SK-N-SH (cell line): ENCODE data around the gene RNFT1.
"Not testable (repeated sequence)": the region's sequence is repeated elsewhere in the genome, so short reads cannot be mapped to it uniquely, and the experiment has no call there.

Source experiments
- CHD2 ChIP-seq: fragments of 150-350 bp; IDR thresholded peaks from 2 replicates; pipeline ENCODE4 v1.6.1; 2018; ENCODE audit warnings: low read length; ENCODE audit not compliant: partially characterized antibody
- EZH2phosphoT487 ChIP-seq: fragments of 200-600 bp; sonication (generic); IDR thresholded peaks from 2 replicates; pipeline ENCODE4 v1.6.1; 2017; ENCODE audit warnings: low read depth, mixed run types, mild to moderate bottlenecking, antibody characterized with exemption, moderate library complexity, borderline replicate concordance
- FOXM1 ChIP-seq: IDR thresholded peaks from 2 replicates; pipeline ENCODE4 v1.4.0; 2012; ENCODE audit warnings: low read depth, mild to moderate bottlenecking
- GABPA ChIP-seq: IDR thresholded peaks from 2 replicates; pipeline ENCODE4 v1.4.0; 2012; ENCODE audit warnings: low read depth, mild to moderate bottlenecking
- JUND ChIP-seq: IDR thresholded peaks from 2 replicates; pipeline ENCODE4 v1.4.0; 2012
- NRF1 ChIP-seq: IDR thresholded peaks from 2 replicates; pipeline ENCODE4 v1.6.1; 2012; ENCODE audit warnings: low read depth, mild to moderate bottlenecking, low read length
- RCOR1 ChIP-seq: fragments of 150-350 bp; IDR thresholded peaks from 2 replicates; pipeline ENCODE4 v1.6.1; 2017; ENCODE audit warnings: antibody characterized with exemption, low read length
- RFX5 ChIP-seq: IDR thresholded peaks from 2 replicates; pipeline ENCODE4 v1.6.1; 2012; ENCODE audit warnings: mild to moderate bottlenecking, improper control_type of control experiment, low read length
- SMC3 ChIP-seq: IDR thresholded peaks from 2 replicates; pipeline ENCODE4 v1.6.1; 2012; ENCODE audit warnings: low read depth, low read length, improper control_type of control experiment
- TAF1 ChIP-seq: IDR thresholded peaks from 2 replicates; pipeline ENCODE4 v1.6.1; 2012; ENCODE audit warnings: low read depth, mild to moderate bottlenecking, low read length, moderate library complexity, borderline replicate concordance
- TF ChIP-seq, protein P1 (sequence below): fragments of 200-600 bp; sonication (generic); IDR thresholded peaks from 2 replicates; pipeline ENCODE4 v1.6.1; 2017; ENCODE audit warnings: antibody characterized with exemption, mild to moderate bottlenecking, moderate library complexity
- TF ChIP-seq, protein P2 (sequence below): IDR thresholded peaks from 2 replicates; pipeline ENCODE4 v1.4.0; 2012; ENCODE audit warnings: low read depth
- TF ChIP-seq, protein P3 (sequence below): IDR thresholded peaks from 2 replicates; pipeline ENCODE4 v1.6.1; 2012; ENCODE audit warnings: mild to moderate bottlenecking, low read depth, low read length, moderate library complexity
- TF ChIP-seq, protein P4 (sequence below): IDR thresholded peaks from 2 replicates; pipeline ENCODE4; 2012

DNA sequence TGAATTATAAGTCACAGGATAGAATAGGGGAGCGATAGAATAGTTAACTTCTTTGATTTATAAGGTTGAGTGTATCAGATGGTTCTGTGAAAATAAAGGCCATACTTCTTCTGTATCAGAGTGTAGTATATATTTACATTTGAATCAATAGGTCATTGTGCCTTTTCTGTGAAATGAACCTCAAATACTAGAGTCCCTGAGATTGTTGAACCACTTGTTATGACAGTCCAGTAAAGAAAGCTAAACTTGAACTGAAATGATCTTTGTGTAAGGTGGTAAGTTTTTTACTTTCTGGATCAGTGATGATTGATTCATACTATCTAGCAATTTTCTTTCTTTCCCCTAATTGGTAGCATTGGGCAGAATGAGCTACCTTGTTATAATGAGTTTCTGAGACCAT lies 31.2 kb downstream of the RNFT1 start:
- TF ChIP-seq, protein P1, sequence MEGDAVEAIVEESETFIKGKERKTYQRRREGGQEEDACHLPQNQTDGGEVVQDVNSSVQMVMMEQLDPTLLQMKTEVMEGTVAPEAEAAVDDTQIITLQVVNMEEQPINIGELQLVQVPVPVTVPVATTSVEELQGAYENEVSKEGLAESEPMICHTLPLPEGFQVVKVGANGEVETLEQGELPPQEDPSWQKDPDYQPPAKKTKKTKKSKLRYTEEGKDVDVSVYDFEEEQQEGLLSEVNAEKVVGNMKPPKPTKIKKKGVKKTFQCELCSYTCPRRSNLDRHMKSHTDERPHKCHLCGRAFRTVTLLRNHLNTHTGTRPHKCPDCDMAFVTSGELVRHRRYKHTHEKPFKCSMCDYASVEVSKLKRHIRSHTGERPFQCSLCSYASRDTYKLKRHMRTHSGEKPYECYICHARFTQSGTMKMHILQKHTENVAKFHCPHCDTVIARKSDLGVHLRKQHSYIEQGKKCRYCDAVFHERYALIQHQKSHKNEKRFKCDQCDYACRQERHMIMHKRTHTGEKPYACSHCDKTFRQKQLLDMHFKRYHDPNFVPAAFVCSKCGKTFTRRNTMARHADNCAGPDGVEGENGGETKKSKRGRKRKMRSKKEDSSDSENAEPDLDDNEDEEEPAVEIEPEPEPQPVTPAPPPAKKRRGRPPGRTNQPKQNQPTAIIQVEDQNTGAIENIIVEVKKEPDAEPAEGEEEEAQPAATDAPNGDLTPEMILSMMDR, result not testable (repeated sequence)
- not testable (repeated sequence) for TF ChIP-seq RFX5, CHD2, JUND, SMC3, GABPA, RCOR1, TAF1, NRF1, FOXM1, EZH2phosphoT487
- TF ChIP-seq, protein P2, sequence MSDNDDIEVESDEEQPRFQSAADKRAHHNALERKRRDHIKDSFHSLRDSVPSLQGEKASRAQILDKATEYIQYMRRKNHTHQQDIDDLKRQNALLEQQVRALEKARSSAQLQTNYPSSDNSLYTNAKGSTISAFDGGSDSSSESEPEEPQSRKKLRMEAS, result not testable (repeated sequence)
- TF ChIP-seq, protein P3, sequence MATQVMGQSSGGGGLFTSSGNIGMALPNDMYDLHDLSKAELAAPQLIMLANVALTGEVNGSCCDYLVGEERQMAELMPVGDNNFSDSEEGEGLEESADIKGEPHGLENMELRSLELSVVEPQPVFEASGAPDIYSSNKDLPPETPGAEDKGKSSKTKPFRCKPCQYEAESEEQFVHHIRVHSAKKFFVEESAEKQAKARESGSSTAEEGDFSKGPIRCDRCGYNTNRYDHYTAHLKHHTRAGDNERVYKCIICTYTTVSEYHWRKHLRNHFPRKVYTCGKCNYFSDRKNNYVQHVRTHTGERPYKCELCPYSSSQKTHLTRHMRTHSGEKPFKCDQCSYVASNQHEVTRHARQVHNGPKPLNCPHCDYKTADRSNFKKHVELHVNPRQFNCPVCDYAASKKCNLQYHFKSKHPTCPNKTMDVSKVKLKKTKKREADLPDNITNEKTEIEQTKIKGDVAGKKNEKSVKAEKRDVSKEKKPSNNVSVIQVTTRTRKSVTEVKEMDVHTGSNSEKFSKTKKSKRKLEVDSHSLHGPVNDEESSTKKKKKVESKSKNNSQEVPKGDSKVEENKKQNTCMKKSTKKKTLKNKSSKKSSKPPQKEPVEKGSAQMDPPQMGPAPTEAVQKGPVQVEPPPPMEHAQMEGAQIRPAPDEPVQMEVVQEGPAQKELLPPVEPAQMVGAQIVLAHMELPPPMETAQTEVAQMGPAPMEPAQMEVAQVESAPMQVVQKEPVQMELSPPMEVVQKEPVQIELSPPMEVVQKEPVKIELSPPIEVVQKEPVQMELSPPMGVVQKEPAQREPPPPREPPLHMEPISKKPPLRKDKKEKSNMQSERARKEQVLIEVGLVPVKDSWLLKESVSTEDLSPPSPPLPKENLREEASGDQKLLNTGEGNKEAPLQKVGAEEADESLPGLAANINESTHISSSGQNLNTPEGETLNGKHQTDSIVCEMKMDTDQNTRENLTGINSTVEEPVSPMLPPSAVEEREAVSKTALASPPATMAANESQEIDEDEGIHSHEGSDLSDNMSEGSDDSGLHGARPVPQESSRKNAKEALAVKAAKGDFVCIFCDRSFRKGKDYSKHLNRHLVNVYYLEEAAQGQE, result not testable (repeated sequence)
- TF ChIP-seq, protein P4, sequence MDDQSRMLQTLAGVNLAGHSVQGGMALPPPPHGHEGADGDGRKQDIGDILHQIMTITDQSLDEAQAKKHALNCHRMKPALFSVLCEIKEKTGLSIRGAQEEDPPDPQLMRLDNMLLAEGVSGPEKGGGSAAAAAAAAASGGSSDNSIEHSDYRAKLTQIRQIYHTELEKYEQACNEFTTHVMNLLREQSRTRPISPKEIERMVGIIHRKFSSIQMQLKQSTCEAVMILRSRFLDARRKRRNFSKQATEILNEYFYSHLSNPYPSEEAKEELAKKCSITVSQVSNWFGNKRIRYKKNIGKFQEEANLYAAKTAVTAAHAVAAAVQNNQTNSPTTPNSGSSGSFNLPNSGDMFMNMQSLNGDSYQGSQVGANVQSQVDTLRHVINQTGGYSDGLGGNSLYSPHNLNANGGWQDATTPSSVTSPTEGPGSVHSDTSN, result not testable (repeated sequence)
